OCI-LY1 (cell line): ENCODE data around the gene SLC39A9.

ENCODE experiments used
- EZH2 ChIP-seq: fragments of 200-600 bp; sonication (generic), shearing (Covaris generic); IDR thresholded peaks from 2 replicates; pipeline ENCODE4 v1.8.0; 2017; ENCODE audit warnings: borderline replicate concordance, mixed run types, mild to moderate bottlenecking, antibody characterized with exemption, low read length, moderate library complexity, mixed read lengths
- TF ChIP-seq, protein P1 (sequence below): fragments of 200-600 bp; sonication (generic), shearing (Covaris generic); IDR thresholded peaks from 2 replicates; pipeline ENCODE4 v1.5.1; 2017; ENCODE audit warnings: mild to moderate bottlenecking, antibody characterized with exemption, low read length, moderate library complexity, mixed read lengths

DNA sequence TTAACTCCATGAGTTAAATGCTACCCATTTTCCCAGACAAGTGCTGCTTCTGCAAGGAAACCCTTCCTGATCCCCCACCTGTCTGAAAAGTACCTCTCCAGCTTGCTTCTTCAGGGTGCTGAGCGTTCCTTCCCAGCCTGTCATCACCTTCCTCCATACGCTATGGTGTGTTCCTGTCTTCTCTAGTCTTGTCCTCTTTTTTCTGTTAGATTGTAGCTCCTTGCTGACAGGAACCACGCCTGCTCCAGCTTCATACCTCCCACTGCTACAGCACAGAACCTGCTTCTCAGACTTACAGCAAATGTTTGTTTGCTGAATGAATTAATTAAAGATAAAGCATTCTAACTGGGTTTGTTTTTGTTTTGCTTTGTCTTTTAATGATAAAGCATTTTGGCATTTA lies 39.5 kb upstream of the SLC39A9 start:
- TF ChIP-seq, protein P1, sequence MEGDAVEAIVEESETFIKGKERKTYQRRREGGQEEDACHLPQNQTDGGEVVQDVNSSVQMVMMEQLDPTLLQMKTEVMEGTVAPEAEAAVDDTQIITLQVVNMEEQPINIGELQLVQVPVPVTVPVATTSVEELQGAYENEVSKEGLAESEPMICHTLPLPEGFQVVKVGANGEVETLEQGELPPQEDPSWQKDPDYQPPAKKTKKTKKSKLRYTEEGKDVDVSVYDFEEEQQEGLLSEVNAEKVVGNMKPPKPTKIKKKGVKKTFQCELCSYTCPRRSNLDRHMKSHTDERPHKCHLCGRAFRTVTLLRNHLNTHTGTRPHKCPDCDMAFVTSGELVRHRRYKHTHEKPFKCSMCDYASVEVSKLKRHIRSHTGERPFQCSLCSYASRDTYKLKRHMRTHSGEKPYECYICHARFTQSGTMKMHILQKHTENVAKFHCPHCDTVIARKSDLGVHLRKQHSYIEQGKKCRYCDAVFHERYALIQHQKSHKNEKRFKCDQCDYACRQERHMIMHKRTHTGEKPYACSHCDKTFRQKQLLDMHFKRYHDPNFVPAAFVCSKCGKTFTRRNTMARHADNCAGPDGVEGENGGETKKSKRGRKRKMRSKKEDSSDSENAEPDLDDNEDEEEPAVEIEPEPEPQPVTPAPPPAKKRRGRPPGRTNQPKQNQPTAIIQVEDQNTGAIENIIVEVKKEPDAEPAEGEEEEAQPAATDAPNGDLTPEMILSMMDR, result no peak
- no peak for TF ChIP-seq EZH2
